Measurements from ENCODE around the gene RBBP4.

Gene RBBP4

DNA sequence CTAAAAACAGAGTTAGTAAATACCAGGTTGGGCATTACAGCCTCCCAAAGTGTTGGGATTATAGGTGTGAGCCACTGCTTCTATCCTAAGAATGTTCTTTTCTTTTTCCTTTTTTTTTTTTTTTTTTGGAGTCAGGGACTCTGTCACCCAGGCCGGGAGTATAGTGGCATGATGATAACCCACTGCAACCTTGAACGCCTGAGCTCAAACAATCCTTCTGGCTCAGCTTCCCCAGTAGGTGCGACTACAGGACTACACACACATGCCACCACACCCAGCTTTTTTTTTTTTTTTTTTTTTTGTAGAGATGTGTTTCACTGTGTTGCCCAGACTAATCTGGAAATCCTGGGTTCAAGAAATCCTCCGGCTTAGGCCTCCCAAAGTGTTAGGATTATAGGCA is 6.6 kb upstream of the RBBP4 start:
- no peak for TF ChIP-seq CTCF (conservative IDR thresholded peaks at IDR 0.05; ENCODE audit: low read depth, low read length)
- no peak overlapping the region for H3K4me3 ChIP-seq (ENCODE audit: low read length)
- no peak for DNase-seq (ENCODE audit: low read depth)

- TF ChIP-seq CTCF (conservative IDR thresholded peaks at IDR 0.05; ENCODE audit: low read depth, low read length), result no peak
- DNase-seq (ENCODE audit: low read depth), result no peak
- H3K4me3 ChIP-seq (ENCODE audit: low read length), result no peak overlapping the region
Observed at GRCh38 chr1:32647308-32648134, 3.5 kb upstream of the RBBP4 start.

GRCh38 chr1:32650248-32650751 is 708 bp upstream of the RBBP4 start, which contains the start of gene ZBTB8OS:
Gene ZBTB8OS (minus strand): TSS chr1:32650550. CDS start chr1:32650529, 21 bp downstream.
- no peak for TF ChIP-seq CTCF (conservative IDR thresholded peaks at IDR 0.05; ENCODE audit: low read depth, low read length)
- peak; percentile 72 for DNase-seq (ENCODE audit: low read depth)
- peak within 1 kb of the TSS; percentile 77 for H3K4me3 ChIP-seq (ENCODE audit: low read length)

DNA sequence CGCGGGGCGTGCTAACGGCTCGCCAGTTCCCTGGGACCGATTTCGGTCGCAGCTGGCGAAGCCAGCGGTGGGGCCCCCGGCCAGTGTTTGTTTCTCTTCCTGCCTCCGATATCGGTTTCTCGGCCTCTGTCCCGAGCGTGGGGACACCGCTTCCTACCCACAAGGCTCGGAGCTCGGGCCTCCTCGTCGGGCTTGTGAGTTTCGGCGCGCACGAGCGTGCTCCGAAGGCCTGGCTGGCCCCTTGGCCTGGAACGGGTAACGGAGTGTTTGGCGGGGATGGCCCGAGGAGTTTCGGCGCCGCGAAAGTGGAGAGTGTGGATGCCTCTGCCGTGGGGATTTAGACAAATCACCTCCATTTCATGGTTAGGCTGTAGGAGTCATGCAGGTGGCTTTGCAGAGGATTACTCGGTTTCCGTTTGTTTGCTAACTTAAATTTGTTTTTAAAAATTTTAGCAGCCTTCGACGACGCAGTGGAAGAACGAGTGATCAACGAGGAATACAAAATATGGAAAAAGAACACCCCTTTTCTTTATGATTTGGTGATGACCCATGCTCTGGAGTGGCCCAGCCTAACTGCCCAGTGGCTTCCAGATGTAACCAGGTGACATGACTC is 559 bp downstream of the RBBP4 start:
- no peak for DNase-seq (ENCODE audit: low read depth)
- H3K4me3 ChIP-seq (ENCODE audit: low read length), result peak overlapping the region; percentile 75
- TF ChIP-seq CTCF (conservative IDR thresholded peaks at IDR 0.05; ENCODE audit: low read depth, low read length), result no peak

GRCh38 chr1:32652244-32652962 is 1.4 kb downstream of the RBBP4 start:
- peak overlapping the region; percentile 75 for H3K4me3 ChIP-seq (ENCODE audit: low read length)
- no peak for TF ChIP-seq CTCF (conservative IDR thresholded peaks at IDR 0.05; ENCODE audit: low read depth, low read length)

GRCh38 chr1:32659581-32659980 is 8.6 kb downstream of the RBBP4 start:
- DNase-seq (ENCODE audit: low read depth), result no peak
- TF ChIP-seq CTCF (conservative IDR thresholded peaks at IDR 0.05; ENCODE audit: low read depth, low read length), result no peak
- H3K4me3 ChIP-seq (ENCODE audit: low read length), result no peak overlapping the region

More at GRCh38 chr1:32652244-32652962, 1.4 kb downstream of the RBBP4 start:
- no peak for DNase-seq (ENCODE audit: low read depth)
